B cell (primary cell): ENCODE results near the gene PLEKHS1. TPM values are rescaled to one million over a fixed set of nuclear protein-coding genes. Genes with fewer than 3 reads are reported as not detected.

ENCODE experiments used
- ATAC-seq: fragments of 200-7000 bp; cut with Tn5 transposase; one replicate; pipeline ENCODE4 v1.10.0; 2021; ENCODE audit warnings: low read depth, mild to moderate bottlenecking, moderate number of reproducible peaks, moderate library complexity
- CTCF ChIA-PET: fragments of 350-600 bp; sonication (Branson Sonifier 250); formaldehyde crosslinking; loops from one replicate; lab custom pipeline; 2021; ENCODE audit warnings: antibody characterized with exemption, inconsistent platforms; lab: Charles Lee
- POLR2A ChIA-PET: fragments of 350-600 bp; sonication (Branson Sonifier 250); formaldehyde crosslinking; loops from one replicate; lab custom pipeline; 2021; ENCODE audit warnings: antibody characterized with exemption; lab: Charles Lee
- DNase-seq: peaks from one replicate; pipeline ENCODE4 v3.0.0; 2013
- H2AFZ ChIP-seq: 2 replicates; pipeline ENCODE4 v1.6.1; 2012; ENCODE audit warnings: mild to moderate bottlenecking, low read depth, low read length; ENCODE audit not compliant: insufficient read depth, poor library complexity, severe bottlenecking
- H3K27ac ChIP-seq, 2 donors: 1 replicate in 1 of 2; 2 replicates in 1 of 2; pipeline ENCODE4 v1.5.1; 2012 to 2013; ENCODE audit warnings: low read length in 2 of 2, mild to moderate bottlenecking in 2 of 2, moderate library complexity in 1 of 2
- H3K27me3 ChIP-seq, 4 experiments: fragments of 200-600 bp in 1 of 4; sonication (generic) in 1 of 4; replicated peaks in 1 of 4; 1 replicate in 2 of 4; 2 replicates in 2 of 4; pipeline versions ENCODE4 v1.6.1 to v1.7.0; 2013 to 2016; ENCODE audit warnings: low read length in 3 of 4, mild to moderate bottlenecking in 2 of 4, mixed read lengths in 1 of 4, moderate library complexity in 1 of 4; ENCODE audit not compliant: insufficient read depth in 4 of 4, control insufficient read depth in 3 of 4; ENCODE audit errors: control extremely low read depth in 1 of 4
- H3K36me3 ChIP-seq, 2 experiments: replicated peaks in 1 of 2; 1 replicate in 1 of 2; 2 replicates in 1 of 2; pipeline versions ENCODE4 v1.6.1 to v1.7.1; 2013; ENCODE audit warnings: low read length in 1 of 2; ENCODE audit not compliant: insufficient read depth in 2 of 2, control insufficient read depth in 1 of 2; ENCODE audit errors: control extremely low read depth in 1 of 2, extremely low read depth in 1 of 2
- H3K4me1 ChIP-seq, 2 donors: fragments of 200-600 bp in 1 of 2; sonication (generic) in 1 of 2; 1 replicate in 1 of 2; 2 replicates in 1 of 2; pipeline versions ENCODE4 v1.5.1 to v1.6.1; 2013 to 2017; ENCODE audit warnings: low read length in 2 of 2; ENCODE audit not compliant: control insufficient read depth in 2 of 2, insufficient read depth in 2 of 2
- H3K4me2 ChIP-seq: replicated peaks from 2 replicates; pipeline ENCODE3; 2012; ENCODE audit warnings: mild to moderate bottlenecking, low read depth, low read length; ENCODE audit not compliant: poor library complexity, severe bottlenecking
- H3K4me3 ChIP-seq, 5 experiments: fragments of 200-600 bp in 1 of 5; sonication (generic) in 1 of 5; 1 replicate in 3 of 5; 2 replicates in 2 of 5; pipeline versions ENCODE4 v1.5.1 to v1.7.0; 2011 to 2016; ENCODE audit warnings: low read length in 4 of 5, mild to moderate bottlenecking in 4 of 5, low read depth in 2 of 5, control low read depth in 1 of 5, moderate library complexity in 1 of 5; ENCODE audit not compliant: insufficient read depth in 1 of 5; ENCODE audit errors: control extremely low read depth in 1 of 5, extremely low read depth in 1 of 5
- H3K79me2 ChIP-seq: fragments of 200-600 bp; sonication (generic); one replicate; pipeline ENCODE4 v1.6.0; 2016; ENCODE audit warnings: low read length; ENCODE audit not compliant: control insufficient read depth, insufficient read depth
- H3K9ac ChIP-seq: fragments of 200-600 bp; sonication (generic); 2 replicates; pipeline ENCODE4 v1.6.1; 2017; ENCODE audit warnings: mild to moderate bottlenecking, low read length, moderate library complexity
- H3K9me3 ChIP-seq, 3 donors: one replicate each; pipeline versions ENCODE4 v1.6.1 to v1.7.1; 2013; ENCODE audit warnings: low read length in 2 of 3; ENCODE audit not compliant: control insufficient read depth in 2 of 3, insufficient read depth in 1 of 3; ENCODE audit errors: control extremely low read depth in 1 of 3
- H4K20me1 ChIP-seq: 2 replicates; pipeline ENCODE4 v1.6.0; 2012; ENCODE audit warnings: mild to moderate bottlenecking, low read length; ENCODE audit not compliant: insufficient read depth, control insufficient read depth, poor library complexity, severe bottlenecking
- H3K27ac Mint-ChIP-seq: one replicate; pipeline ENCODE4 v1.8.0; 2021; ENCODE audit warnings: mixed read lengths
- H3K27me3 Mint-ChIP-seq: one replicate; pipeline ENCODE4 v1.8.0; 2021; ENCODE audit warnings: mixed read lengths
- H3K4me1 Mint-ChIP-seq: one replicate; pipeline ENCODE4 v1.8.0; 2021; ENCODE audit warnings: mixed read lengths
- H3K4me3 Mint-ChIP-seq: one replicate; pipeline ENCODE4 v1.8.0; 2021; ENCODE audit warnings: mixed read lengths
- H3K9me3 Mint-ChIP-seq: one replicate; pipeline ENCODE4 v1.8.0; 2022; ENCODE audit warnings: mixed read lengths; ENCODE audit not compliant: insufficient read depth
- CTCF ChIP-seq: fragments of 200-600 bp; IDR thresholded peaks from one replicate; pipeline ENCODE4 v1.8.0; 2022; ENCODE audit warnings: antibody characterized with exemption, mild to moderate bottlenecking
- EZH2 ChIP-seq: IDR thresholded peaks from 2 replicates; pipeline ENCODE4 v1.6.1; 2012; ENCODE audit warnings: borderline replicate concordance, low read depth, mild to moderate bottlenecking, moderate library complexity, low read length; ENCODE audit not compliant: insufficient read depth, poor library complexity, severe bottlenecking
- WGBS: methylation state at CpG from one replicate; pipeline ENCODE4 v1.1.5; 2013; ENCODE audit warnings: missing lambda C conversion rate; ENCODE audit not compliant: insufficient coverage; 5-methylcytosine and 5-hydroxymethylcytosine counted together
- intact Hi-C: fragments of 100-400 bp; cut with micrococcal nuclease; formaldehyde crosslinking; loops from one replicate; pipeline ENCODE4 v1.10.0; 2022
- polyA plus RNA-seq: library from polyadenylated mRNA; depleted of rRNA; stranded (reverse); fragments of >200 nt; gene quantifications from 2 replicates; pipeline ENCODE4 v1.2.3, GENCODE V29; 2012
- total RNA-seq, 2 donors: library from RNA; stranded (reverse); fragments of 120-200 nt in 1 of 2; gene quantifications; 1 replicate in 1 of 2; 2 replicates in 1 of 2; pipeline versions ENCODE4 v1.2.3 to v1.2.4, GENCODE V29; 2013 to 2022

The PLEKHS1 gene
- total and polyA plus RNA-seq, 2 donors (not counting 1 experiment from before 2014, with no cell fraction given) = 0.09 TPM; not detected in 1

GRCh38 chr10:113708640-113709039, 42.8 kb upstream of the PLEKHS1 start:
- intact Hi-C loops = no loop called here
- WGBS = 95% methylated on average over 4 of the region's 6 CpGs
- Mint-ChIP-seq H3K4me3 (no peak overlapping the region), H3K4me1 (peaks cover 27% of the 10 kb centered on the region), H3K27me3 (no peaks in the 10 kb centered on the region), H3K9me3 (no peaks in the 10 kb centered on the region), H3K27ac (no peak overlapping the region)
- H3K4me2 ChIP-seq = no peak overlapping the region
- H3K27me3 ChIP-seq = no peaks in the 10 kb centered on the region
- H3K9ac ChIP-seq = no peak overlapping the region
- CTCF ChIA-PET = no interaction called here
- no peaks in the 10 kb centered on the region for H3K9me3 ChIP-seq
- TF ChIP-seq CTCF (no peak), EZH2 (no peak)
- no peak overlapping the region for H3K4me3 ChIP-seq
- ATAC-seq (no peak), DNase-seq (no peak)
- peaks cover 0 to 4% of the 10 kb centered on the region in 2 experiments for H3K36me3 ChIP-seq
- H2AFZ ChIP-seq = no peak overlapping the region
- H3K79me2 ChIP-seq = peaks cover 37% of the 10 kb centered on the region
- no peak overlapping the region for H3K27ac ChIP-seq
- POLR2A ChIA-PET = no interaction called here
- peaks cover 58% of the 10 kb centered on the region for H4K20me1 ChIP-seq
- no peaks in the 10 kb centered on the region for H3K4me1 ChIP-seq

GRCh38 chr10:113709221-113709838, 42.2 kb upstream of the PLEKHS1 start:
- DNase-seq (no peak), ATAC-seq (no peak)
- Histone ChIP-seq H3K9me3 (no peaks in the 10 kb centered on the region), H3K27me3 (no peaks in the 10 kb centered on the region), H3K9ac (no peak overlapping the region), H3K79me2 (peaks cover 41% of the 10 kb centered on the region), H3K4me1 (no peaks in the 10 kb centered on the region), H2AFZ (no peak overlapping the region), H3K36me3 (peaks cover 0 to 4% of the 10 kb centered on the region in 2 experiments), H4K20me1 (peaks cover 59% of the 10 kb centered on the region), H3K4me2 (no peak overlapping the region), H3K4me3 (no peak overlapping the region), H3K27ac (no peak overlapping the region)
- intact Hi-C loops = no loop called here
- H3K4me1 Mint-ChIP-seq = peaks cover 27% of the 10 kb centered on the region
- POLR2A ChIA-PET = no interaction called here
- H3K9me3 Mint-ChIP-seq = no peaks in the 10 kb centered on the region
- H3K4me3 Mint-ChIP-seq = no peak overlapping the region
- H3K27me3 Mint-ChIP-seq = no peaks in the 10 kb centered on the region
- CTCF ChIA-PET = interaction anchor here (0.6 kb wide), 1 partner anchor 30 kb away, joined by 3 read pairs; the partner anchor contains the start of gene CASP7
- H3K27ac Mint-ChIP-seq = no peak overlapping the region
- TF ChIP-seq CTCF = no peak
- no peak for TF ChIP-seq EZH2
- 72% methylated on average over 2 of the region's 8 CpGs for WGBS
